HEK293 (cell line): ENCODE measurements around the gene HSPG2.
A peak's percentile ranks its signal among the peaks of the same experiment; 100 is the strongest.

ENCODE experiments used
- FEZF1 ChIP-seq: fragments of 450-650 bp; formaldehyde crosslinking; IDR thresholded peaks from 2 replicates; pipeline ENCODE4 v1.5.1; 2016; ENCODE audit warnings: missing biosample characterization, missing genetic modification characterization
- GLIS2 ChIP-seq: fragments of 450-650 bp; formaldehyde crosslinking; IDR thresholded peaks from 2 replicates; pipeline ENCODE4 v1.5.1; 2016; ENCODE audit warnings: missing biosample characterization, missing genetic modification characterization
- KLF16 ChIP-seq: fragments of 450-650 bp; formaldehyde crosslinking; IDR thresholded peaks from 2 replicates; pipeline ENCODE4 v1.5.1; 2017; ENCODE audit warnings: missing biosample characterization, missing genetic modification characterization
- KLF7 ChIP-seq: fragments of 450-650 bp; formaldehyde crosslinking; IDR thresholded peaks from 2 replicates; pipeline ENCODE4 v1.5.1; 2016; ENCODE audit warnings: missing biosample characterization, missing genetic modification characterization, borderline replicate concordance
- SP7 ChIP-seq: fragments of 450-650 bp; formaldehyde crosslinking; IDR thresholded peaks from 2 replicates; pipeline ENCODE4 v1.5.1; 2016; ENCODE audit warnings: missing biosample characterization, missing genetic modification characterization
- ZBTB20 ChIP-seq: fragments of 450-650 bp; formaldehyde crosslinking; IDR thresholded peaks from 2 replicates; pipeline ENCODE4 v1.5.1; 2016; ENCODE audit warnings: missing biosample characterization, missing genetic modification characterization
- ZEB2 ChIP-seq: fragments of 450-650 bp; formaldehyde crosslinking; IDR thresholded peaks from 2 replicates; pipeline ENCODE4 v1.5.1; 2016; ENCODE audit warnings: missing biosample characterization, missing genetic modification characterization
- ZNF10 ChIP-seq: fragments of 450-650 bp; formaldehyde crosslinking; IDR thresholded peaks from 2 replicates; pipeline ENCODE4 v1.5.1; 2017; ENCODE audit warnings: missing biosample characterization, missing genetic modification characterization
- ZNF214 ChIP-seq: fragments of 450-650 bp; formaldehyde crosslinking; IDR thresholded peaks from 2 replicates; pipeline ENCODE4 v1.5.1; 2017; ENCODE audit warnings: missing biosample characterization, mild to moderate bottlenecking, missing genetic modification characterization, borderline replicate concordance
- ZNF223 ChIP-seq: fragments of 450-650 bp; formaldehyde crosslinking; IDR thresholded peaks from 2 replicates; pipeline ENCODE4 v1.5.1; 2016; ENCODE audit warnings: missing biosample characterization, missing genetic modification characterization
- ZNF341 ChIP-seq: fragments of 450-650 bp; formaldehyde crosslinking; IDR thresholded peaks from 2 replicates; pipeline ENCODE4; 2016; ENCODE audit warnings: low read depth, missing biosample characterization, missing genetic modification characterization
- ZNF350 ChIP-seq: fragments of 450-650 bp; formaldehyde crosslinking; IDR thresholded peaks from 2 replicates; pipeline ENCODE4 v1.5.0; 2017; ENCODE audit warnings: missing biosample characterization, mild to moderate bottlenecking, missing genetic modification characterization
- ZNF473 ChIP-seq: fragments of 450-650 bp; formaldehyde crosslinking; IDR thresholded peaks from 2 replicates; pipeline ENCODE4 v1.5.1; 2017; ENCODE audit warnings: missing biosample characterization, missing genetic modification characterization
- ZNF488 ChIP-seq: fragments of 450-650 bp; formaldehyde crosslinking; IDR thresholded peaks from 2 replicates; pipeline ENCODE4 v1.5.1; 2016; ENCODE audit warnings: missing biosample characterization, missing genetic modification characterization
- ZNF530 ChIP-seq: fragments of 450-650 bp; formaldehyde crosslinking; IDR thresholded peaks from 2 replicates; pipeline ENCODE4 v1.5.1; 2016; ENCODE audit warnings: low read depth, missing biosample characterization, missing genetic modification characterization
- ZNF555 ChIP-seq: fragments of 450-650 bp; formaldehyde crosslinking; conservative IDR thresholded peaks from 2 replicates; pipeline ENCODE4 v1.5.1; 2017; ENCODE audit warnings: missing biosample characterization, mild to moderate bottlenecking, missing genetic modification characterization, inconsistent platforms
- ZNF585B ChIP-seq: fragments of 450-650 bp; formaldehyde crosslinking; IDR thresholded peaks from 2 replicates; pipeline ENCODE4 v1.5.1; 2016; ENCODE audit warnings: missing biosample characterization, missing genetic modification characterization
- ZNF600 ChIP-seq: fragments of 450-650 bp; formaldehyde crosslinking; IDR thresholded peaks from 2 replicates; pipeline ENCODE4 v1.5.1; 2016; ENCODE audit warnings: missing biosample characterization, missing genetic modification characterization
- ZNF610 ChIP-seq: fragments of 450-650 bp; formaldehyde crosslinking; IDR thresholded peaks from 2 replicates; pipeline ENCODE4 v1.5.1; 2016; ENCODE audit warnings: missing biosample characterization, missing genetic modification characterization, borderline replicate concordance
- ZNF624 ChIP-seq: fragments of 450-650 bp; formaldehyde crosslinking; IDR thresholded peaks from 2 replicates; pipeline ENCODE4 v1.5.1; 2017; ENCODE audit warnings: missing biosample characterization, missing genetic modification characterization
- ZNF629 ChIP-seq: fragments of 450-650 bp; formaldehyde crosslinking; IDR thresholded peaks from 2 replicates; pipeline ENCODE4 v1.5.1; 2017; ENCODE audit warnings: missing biosample characterization, missing genetic modification characterization
- ZNF704 ChIP-seq: fragments of 450-650 bp; formaldehyde crosslinking; IDR thresholded peaks from 2 replicates; pipeline ENCODE4 v1.5.1; 2016; ENCODE audit warnings: missing biosample characterization, missing genetic modification characterization
- ZNF747 ChIP-seq: fragments of 450-650 bp; formaldehyde crosslinking; IDR thresholded peaks from 2 replicates; pipeline ENCODE4 v1.5.1; 2016; ENCODE audit warnings: missing biosample characterization, missing genetic modification characterization
- ZNF785 ChIP-seq: fragments of 450-650 bp; formaldehyde crosslinking; IDR thresholded peaks from 2 replicates; pipeline ENCODE4 v1.5.1; 2016; ENCODE audit warnings: missing biosample characterization, missing genetic modification characterization
- ZNF792 ChIP-seq: fragments of 450-650 bp; formaldehyde crosslinking; IDR thresholded peaks from 2 replicates; pipeline ENCODE4 v1.5.1; 2016; ENCODE audit warnings: missing biosample characterization, missing genetic modification characterization
- ZNF843 ChIP-seq: fragments of 450-650 bp; formaldehyde crosslinking; IDR thresholded peaks from 2 replicates; pipeline ENCODE4 v1.5.1; 2016; ENCODE audit warnings: missing biosample characterization, missing genetic modification characterization
- TF ChIP-seq, protein P1 (sequence below): fragments of 450-650 bp; formaldehyde crosslinking; IDR thresholded peaks from 2 replicates; pipeline ENCODE4 v1.5.1; 2016; ENCODE audit warnings: missing biosample characterization, missing genetic modification characterization, low read depth
- TF ChIP-seq, protein P2 (sequence below): fragments of 450-650 bp; formaldehyde crosslinking; conservative IDR thresholded peaks from 2 replicates; pipeline ENCODE4 v1.5.1; 2016; ENCODE audit warnings: low read depth, missing biosample characterization, missing genetic modification characterization
- TF ChIP-seq, protein P3 (sequence below): sonication (generic); formaldehyde crosslinking; IDR thresholded peaks from 2 replicates; pipeline ENCODE4 v1.8.1; 2022; ENCODE audit warnings: mild to moderate bottlenecking, moderate library complexity, missing genetic modification reagents

The HSPG2 gene

GRCh38 chr1:21956720-21957552, 19.8 kb upstream of the HSPG2 start (continued):
- TF ChIP-seq, protein P1, sequence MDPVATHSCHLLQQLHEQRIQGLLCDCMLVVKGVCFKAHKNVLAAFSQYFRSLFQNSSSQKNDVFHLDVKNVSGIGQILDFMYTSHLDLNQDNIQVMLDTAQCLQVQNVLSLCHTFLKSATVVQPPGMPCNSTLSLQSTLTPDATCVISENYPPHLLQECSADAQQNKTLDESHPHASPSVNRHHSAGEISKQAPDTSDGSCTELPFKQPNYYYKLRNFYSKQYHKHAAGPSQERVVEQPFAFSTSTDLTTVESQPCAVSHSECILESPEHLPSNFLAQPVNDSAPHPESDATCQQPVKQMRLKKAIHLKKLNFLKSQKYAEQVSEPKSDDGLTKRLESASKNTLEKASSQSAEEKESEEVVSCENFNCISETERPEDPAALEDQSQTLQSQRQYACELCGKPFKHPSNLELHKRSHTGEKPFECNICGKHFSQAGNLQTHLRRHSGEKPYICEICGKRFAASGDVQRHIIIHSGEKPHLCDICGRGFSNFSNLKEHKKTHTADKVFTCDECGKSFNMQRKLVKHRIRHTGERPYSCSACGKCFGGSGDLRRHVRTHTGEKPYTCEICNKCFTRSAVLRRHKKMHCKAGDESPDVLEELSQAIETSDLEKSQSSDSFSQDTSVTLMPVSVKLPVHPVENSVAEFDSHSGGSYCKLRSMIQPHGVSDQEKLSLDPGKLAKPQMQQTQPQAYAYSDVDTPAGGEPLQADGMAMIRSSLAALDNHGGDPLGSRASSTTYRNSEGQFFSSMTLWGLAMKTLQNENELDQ (tag by site-specific recombination), result no peak
- TF ChIP-seq, protein P2, sequence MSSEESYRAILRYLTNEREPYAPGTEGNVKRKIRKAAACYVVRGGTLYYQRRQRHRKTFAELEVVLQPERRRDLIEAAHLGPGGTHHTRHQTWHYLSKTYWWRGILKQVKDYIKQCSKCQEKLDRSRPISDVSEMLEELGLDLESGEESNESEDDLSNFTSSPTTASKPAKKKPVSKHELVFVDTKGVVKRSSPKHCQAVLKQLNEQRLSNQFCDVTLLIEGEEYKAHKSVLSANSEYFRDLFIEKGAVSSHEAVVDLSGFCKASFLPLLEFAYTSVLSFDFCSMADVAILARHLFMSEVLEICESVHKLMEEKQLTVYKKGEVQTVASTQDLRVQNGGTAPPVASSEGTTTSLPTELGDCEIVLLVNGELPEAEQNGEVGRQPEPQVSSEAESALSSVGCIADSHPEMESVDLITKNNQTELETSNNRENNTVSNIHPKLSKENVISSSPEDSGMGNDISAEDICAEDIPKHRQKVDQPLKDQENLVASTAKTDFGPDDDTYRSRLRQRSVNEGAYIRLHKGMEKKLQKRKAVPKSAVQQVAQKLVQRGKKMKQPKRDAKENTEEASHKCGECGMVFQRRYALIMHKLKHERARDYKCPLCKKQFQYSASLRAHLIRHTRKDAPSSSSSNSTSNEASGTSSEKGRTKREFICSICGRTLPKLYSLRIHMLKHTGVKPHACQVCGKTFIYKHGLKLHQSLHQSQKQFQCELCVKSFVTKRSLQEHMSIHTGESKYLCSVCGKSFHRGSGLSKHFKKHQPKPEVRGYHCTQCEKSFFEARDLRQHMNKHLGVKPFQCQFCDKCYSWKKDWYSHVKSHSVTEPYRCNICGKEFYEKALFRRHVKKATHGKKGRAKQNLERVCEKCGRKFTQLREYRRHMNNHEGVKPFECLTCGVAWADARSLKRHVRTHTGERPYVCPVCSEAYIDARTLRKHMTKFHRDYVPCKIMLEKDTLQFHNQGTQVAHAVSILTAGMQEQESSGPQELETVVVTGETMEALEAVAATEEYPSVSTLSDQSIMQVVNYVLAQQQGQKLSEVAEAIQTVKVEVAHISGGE (tag by site-specific recombination), result no peak
- TF ChIP-seq ZNF473 (tag by site-specific recombination), result no peak
- TF ChIP-seq ZNF530 (tag by site-specific recombination), result no peak
- TF ChIP-seq KLF7 (tag by site-specific recombination), result no peak
- TF ChIP-seq ZNF600 (tag by site-specific recombination), result peak; percentile 59; the same call in 1 of the 2 replicates
- TF ChIP-seq, protein P3, sequence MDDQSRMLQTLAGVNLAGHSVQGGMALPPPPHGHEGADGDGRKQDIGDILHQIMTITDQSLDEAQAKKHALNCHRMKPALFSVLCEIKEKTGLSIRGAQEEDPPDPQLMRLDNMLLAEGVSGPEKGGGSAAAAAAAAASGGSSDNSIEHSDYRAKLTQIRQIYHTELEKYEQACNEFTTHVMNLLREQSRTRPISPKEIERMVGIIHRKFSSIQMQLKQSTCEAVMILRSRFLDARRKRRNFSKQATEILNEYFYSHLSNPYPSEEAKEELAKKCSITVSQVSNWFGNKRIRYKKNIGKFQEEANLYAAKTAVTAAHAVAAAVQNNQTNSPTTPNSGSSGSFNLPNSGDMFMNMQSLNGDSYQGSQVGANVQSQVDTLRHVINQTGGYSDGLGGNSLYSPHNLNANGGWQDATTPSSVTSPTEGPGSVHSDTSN, result no peak
- no peak for TF ChIP-seq ZNF585B
- peak; percentile 52; the same call in 1 of the 2 replicates for TF ChIP-seq SP7 (tag by site-specific recombination)
- no peak for TF ChIP-seq ZNF704 (tag by site-specific recombination)
- TF ChIP-seq ZEB2 (tag by site-specific recombination), result no peak
- TF ChIP-seq ZNF610, result no peak
- TF ChIP-seq ZNF785, result no peak
- TF ChIP-seq ZNF624 (tag by site-specific recombination), result no peak
- no peak for TF ChIP-seq KLF16 (tag by site-specific recombination)
- 0 out of 2 replicates have a peak, but pooled peaks have one; percentile 35 for TF ChIP-seq GLIS2 (tag by site-specific recombination)
- no peak for TF ChIP-seq ZNF10 (tag by site-specific recombination)
- TF ChIP-seq ZNF350, result no peak
- TF ChIP-seq ZNF341 (tag by site-specific recombination), result no peak
- TF ChIP-seq ZBTB20 (tag by site-specific recombination), result peak; percentile 59; the same call in 1 of the 2 replicates
- no peak for TF ChIP-seq FEZF1 (tag by site-specific recombination)
- no peak for TF ChIP-seq ZNF843 (tag by site-specific recombination)
- no peak for TF ChIP-seq ZNF792
- TF ChIP-seq ZNF223, result peak; percentile 50; the same call in 1 of the 2 replicates
- no peak for TF ChIP-seq ZNF488 (tag by site-specific recombination)
- no peak for TF ChIP-seq ZNF747 (tag by site-specific recombination)
- no peak for TF ChIP-seq ZNF555 (tag by site-specific recombination)
- TF ChIP-seq ZNF214 (tag by site-specific recombination), result no peak
- peak; percentile 11; the same call in 1 of the 2 replicates for TF ChIP-seq ZNF629
